Smooth muscle cell (in vitro differentiated cells): ENCODE data around the gene ABL2. TPM values are rescaled to one million over a fixed set of nuclear protein-coding genes. Genes with fewer than 3 reads are reported as not detected.

Experiments
- DNase-seq: peaks from one replicate; lab custom pipeline; 2025; ENCODE audit not compliant: unreplicated experiment; lab: John Stamatoyannopoulos, UW
- H2AFZ ChIP-seq: fragments of 200-600 bp; sonication (generic); 2 replicates; pipeline ENCODE4 v1.6.0; 2016; ENCODE audit warnings: antibody characterized with exemption, low read depth, mild to moderate bottlenecking
- H3F3A ChIP-seq: fragments of 200-600 bp; sonication (generic); 2 replicates; pipeline ENCODE4 v1.6.0; 2017; ENCODE audit warnings: antibody characterized with exemption, low read depth
- H3K27ac ChIP-seq: fragments of 200-600 bp; sonication (generic); 2 replicates; pipeline ENCODE4 v1.5.1; 2016; ENCODE audit warnings: low read depth, mild to moderate bottlenecking
- H3K27me3 ChIP-seq: fragments of 200-600 bp; sonication (generic); 2 replicates; pipeline ENCODE4 v1.6.1; 2016; ENCODE audit warnings: low read depth, mild to moderate bottlenecking
- H3K36me3 ChIP-seq: fragments of 200-600 bp; sonication (generic); 2 replicates; pipeline ENCODE4 v1.5.1; 2016; ENCODE audit warnings: low read depth
- H3K4me1 ChIP-seq: fragments of 200-600 bp; sonication (generic); 2 replicates; pipeline ENCODE4 v1.5.1; 2016; ENCODE audit warnings: low read depth
- H3K4me2 ChIP-seq: fragments of 200-600 bp; sonication (generic); 2 replicates; pipeline ENCODE4 v1.6.0; 2016; ENCODE audit warnings: mild to moderate bottlenecking
- H3K4me3 ChIP-seq: fragments of 200-600 bp; sonication (generic); 2 replicates; pipeline ENCODE4 v1.5.1; 2016; ENCODE audit warnings: mild to moderate bottlenecking
- H3K79me2 ChIP-seq: fragments of 200-600 bp; sonication (generic); 2 replicates; pipeline ENCODE4 v1.6.0; 2016; ENCODE audit warnings: low read depth, mild to moderate bottlenecking
- H3K9ac ChIP-seq: fragments of 200-600 bp; sonication (generic); 2 replicates; pipeline ENCODE4 v1.6.0; 2016; ENCODE audit warnings: low read depth
- H3K9me3 ChIP-seq: fragments of 200-600 bp; sonication (generic); replicated peaks from 2 replicates; pipeline ENCODE4 v1.5.1; 2016; ENCODE audit warnings: low read depth
- H4K20me1 ChIP-seq: fragments of 200-600 bp; sonication (generic); 2 replicates; pipeline ENCODE4 v1.6.0; 2016; ENCODE audit warnings: low read depth
- CTCF ChIP-seq: fragments of 200-600 bp; sonication (generic); IDR thresholded peaks from 2 replicates; pipeline ENCODE4 v1.5.1; 2017; ENCODE audit warnings: borderline replicate concordance, mild to moderate bottlenecking, antibody characterized with exemption; ENCODE audit not compliant: insufficient read depth, poor library complexity, severe bottlenecking
- WGBS: methylation state at CpG from one replicate; pipeline ENCODE4 v1.1.7; 2016; ENCODE audit warnings: low lambda C conversion rate; 5-methylcytosine and 5-hydroxymethylcytosine counted together
- polyA plus RNA-seq: library from polyadenylated mRNA; unstranded; fragments of >200 nt; fragmentation: Nextera tagmentation; extraction: Ambion mirVana; gene quantifications from 2 replicates; pipeline ENCODE4 v1.2.1, GENCODE V29; 2016
- total RNA-seq: library from RNA; depleted of rRNA; stranded (reverse); fragments of >200 nt; gene quantifications from 2 replicates; pipeline ENCODE4 v1.2.3, GENCODE V29; 2014

Gene ABL2
- total and polyA plus RNA-seq, 2 experiments from 2014 or later = 16.5 to 56.5 TPM

GRCh38 chr1:179077396-179077795 lies 152.1 kb downstream of the ABL2 start:
- H3K9ac ChIP-seq = no peak overlapping the region
- peaks cover 8% of the 10 kb centered on the region for H3F3A ChIP-seq
- no peaks in the 10 kb centered on the region for H3K79me2 ChIP-seq
- H4K20me1 ChIP-seq = no peaks in the 10 kb centered on the region
- WGBS = 83% methylated on average over 7 of the region's 7 CpGs
- H2AFZ ChIP-seq = no peak overlapping the region
- no peaks in the 10 kb centered on the region for H3K4me1 ChIP-seq
- H3K36me3 ChIP-seq = no peaks in the 10 kb centered on the region
- H3K27ac ChIP-seq = peak overlapping the region; percentile 49
- no peak for TF ChIP-seq CTCF
- peak overlapping the region; percentile 49 for H3K4me2 ChIP-seq
- DNase-seq = no peak
- H3K27me3 ChIP-seq = no peaks in the 10 kb centered on the region
- no peaks in the 10 kb centered on the region for H3K9me3 ChIP-seq
- no peak overlapping the region for H3K4me3 ChIP-seq

- no peak for DNase-seq
- Histone ChIP-seq H3K27me3 (no peaks in the 10 kb centered on the region), H3K27ac (no peak overlapping the region), H3K9ac (no peak overlapping the region), H3K4me2 (no peak overlapping the region), H2AFZ (no peak overlapping the region), H3F3A (no peaks in the 10 kb centered on the region), H3K36me3 (no peaks in the 10 kb centered on the region), H3K4me1 (no peaks in the 10 kb centered on the region), H3K4me3 (no peak overlapping the region), H4K20me1 (no peaks in the 10 kb centered on the region), H3K79me2 (no peaks in the 10 kb centered on the region), H3K9me3 (no peaks in the 10 kb centered on the region)
- no peak for TF ChIP-seq CTCF
- 98% methylated on average over 4 of the region's 4 CpGs for WGBS
Measured at GRCh38 chr1:179066471-179066870, 163.0 kb downstream of the ABL2 start.

- no peak for DNase-seq
- H3K27me3 ChIP-seq = no peaks in the 10 kb centered on the region
- 92% methylated on average over 8 of the region's 8 CpGs for WGBS
- no peaks in the 10 kb centered on the region for H3F3A ChIP-seq
- no peak for TF ChIP-seq CTCF
- H3K9ac ChIP-seq = no peak overlapping the region
- no peaks in the 10 kb centered on the region for H3K9me3 ChIP-seq
- no peaks in the 10 kb centered on the region for H3K4me1 ChIP-seq
- H3K4me3 ChIP-seq = no peak overlapping the region
- no peak overlapping the region for H3K27ac ChIP-seq
- H3K4me2 ChIP-seq = no peak overlapping the region
- H3K36me3 ChIP-seq = no peaks in the 10 kb centered on the region
- H4K20me1 ChIP-seq = no peaks in the 10 kb centered on the region
- H3K79me2 ChIP-seq = no peaks in the 10 kb centered on the region
- H2AFZ ChIP-seq = no peak overlapping the region
Measured at GRCh38 chr1:179061360-179062282, 167.9 kb downstream of the ABL2 start.
